SK-N-MC (cell line): ENCODE results near the gene PREB.

ENCODE experiments used
- EZH2 ChIP-seq: fragments of 200-600 bp; sonication (generic); IDR thresholded peaks from one replicate; pipeline ENCODE4 v1.6.1; 2017; ENCODE audit warnings: antibody characterized with exemption
- FOXP2 ChIP-seq: optimal IDR thresholded peaks from 2 replicates; pipeline ENCODE3; 2011; ENCODE audit warnings: mild to moderate bottlenecking, moderate library complexity; ENCODE audit not compliant: insufficient read depth; ENCODE audit errors: extremely low read length, control extremely low read depth
- POLR2AphosphoS5 ChIP-seq: IDR thresholded peaks from 2 replicates; pipeline ENCODE4 v1.6.1; 2012; ENCODE audit warnings: mild to moderate bottlenecking, low read depth, low read length, borderline replicate concordance

GRCh38 chr2:27125104-27125503 is 9.3 kb downstream of the PREB start:
- TF ChIP-seq POLR2AphosphoS5 (no peak), EZH2 (no peak), FOXP2 (no peak)
